NCI-H1417 (cell line): ENCODE results near the gene CDH8.
A peak's percentile ranks its signal among the peaks of the same experiment; 100 is the strongest.

Experiments
- DNase-seq, 3 experiments: peaks; one replicate each; lab custom pipeline; 2025; lab: John Stamatoyannopoulos, UW

The CDH8 gene

GRCh38 chr16:62036101-62036801 lies at the start of gene CDH8:
Gene CDH8, minus strand, starts transcription at chr16:62036438. Its CDS starts 15,035 bp downstream, at chr16:62021403.
- DNase-seq, result peak in 2 of 3 experiments; percentile 78 to 80

- no peak for DNase-seq
Measured at GRCh38 chr16:62079236-62079635, 43.0 kb upstream of the CDH8 start.

- peak in 2 of 3 experiments; percentile 11 to 41 for DNase-seq
Measured at GRCh38 chr16:62077998-62078397, 41.8 kb upstream of the CDH8 start.

- DNase-seq, result no peak
Measured at GRCh38 chr16:62076886-62077285, 40.6 kb upstream of the CDH8 start.

GRCh38 chr16:62068747-62069146 lies 32.5 kb upstream of the CDH8 start:
- DNase-seq, result peak in 1 of 3 experiments; percentile 2

- DNase-seq, result no peak
Measured at GRCh38 chr16:62067981-62068380, 31.7 kb upstream of the CDH8 start.

- no peak for DNase-seq
Measured at GRCh38 chr16:62067182-62067581, 30.9 kb upstream of the CDH8 start.

- DNase-seq, result no peak
Measured at GRCh38 chr16:62066747-62067146, 30.5 kb upstream of the CDH8 start.

GRCh38 chr16:62064173-62064572 lies 27.9 kb upstream of the CDH8 start:
- no peak for DNase-seq

GRCh38 chr16:62060089-62060488 lies 23.9 kb upstream of the CDH8 start:
- DNase-seq, result no peak

- no peak for DNase-seq
Measured at GRCh38 chr16:62059527-62059926, 23.3 kb upstream of the CDH8 start.

GRCh38 chr16:62058412-62058811 lies 22.2 kb upstream of the CDH8 start:
- no peak for DNase-seq

GRCh38 chr16:62051942-62052341 lies 15.7 kb upstream of the CDH8 start:
- no peak for DNase-seq

GRCh38 chr16:62050793-62051192 lies 14.6 kb upstream of the CDH8 start:
- no peak for DNase-seq

GRCh38 chr16:62046801-62047200 lies 10.6 kb upstream of the CDH8 start:
- no peak for DNase-seq

GRCh38 chr16:62041401-62041800 lies 5.2 kb upstream of the CDH8 start:
- DNase-seq, result peak; percentile 7 to 77 (median 40)

- DNase-seq, result no peak
Measured at GRCh38 chr16:62038646-62039045, 2.4 kb upstream of the CDH8 start.

- DNase-seq, result no peak
Measured at GRCh38 chr16:62038225-62038624, 2.0 kb upstream of the CDH8 start.

GRCh38 chr16:62036802-62037135 lies 531 bp upstream of the CDH8 start:
- no peak for DNase-seq

- peak in 2 of 3 experiments; percentile 75 to 79 for DNase-seq
Measured at GRCh38 chr16:62035115-62036092, 834 bp downstream of the CDH8 start.

- DNase-seq, result peak in 2 of 3 experiments; percentile 68 to 79
Measured at GRCh38 chr16:62034231-62035114, 1.8 kb downstream of the CDH8 start.

GRCh38 chr16:62033065-62033464 lies 3.2 kb downstream of the CDH8 start:
- peak in 1 of 3 experiments; percentile 25 for DNase-seq
